Gastrocnemius medialis (tissue), 4 donors: ENCODE measurements around the gene PRPH. TPM values are rescaled to one million over a fixed set of nuclear protein-coding genes. Genes with fewer than 3 reads are reported as not detected.

Source experiments
- ATAC-seq, 2 donors: fragments of 150-250 bp; one replicate each; pipeline ENCODE4 v1.9.1; 2016
- DNase-seq, 2 donors: peaks; one replicate each; pipeline ENCODE4 v3.0.0-alpha.2; 2019
- H3K27ac ChIP-seq, 4 donors: fragments of 200-600 bp; sonication (generic); 1 replicate in 1 of 4; 2 replicates in 3 of 4; pipeline ENCODE4 v1.5.1; 2016 to 2018; ENCODE audit warnings: mild to moderate bottlenecking in 2 of 4, moderate library complexity in 1 of 4
- H3K27me3 ChIP-seq, 3 donors: fragments of 200-600 bp; sonication (generic) in 2 of 3; 1 replicate in 1 of 3; 2 replicates in 2 of 3; pipeline versions ENCODE4 v1.5.1 to v1.6.0; 2016 to 2019; ENCODE audit warnings: mild to moderate bottlenecking in 1 of 3, moderate library complexity in 1 of 3
- H3K36me3 ChIP-seq, 2 donors: fragments of 200-600 bp; sonication (generic) in 1 of 2; one replicate each; pipeline ENCODE4 v1.5.1; 2017 to 2018
- H3K4me1 ChIP-seq, 2 donors: fragments of 200-600 bp; sonication (generic) in 1 of 2; one replicate each; pipeline ENCODE4 v1.5.1; 2016 to 2017; ENCODE audit warnings: mild to moderate bottlenecking in 2 of 2
- H3K4me3 ChIP-seq, 4 donors: fragments of 200-600 bp; sonication (generic) in 3 of 4; 1 replicate in 1 of 4; 2 replicates in 3 of 4; pipeline ENCODE4 v1.5.1; 2016 to 2019; ENCODE audit warnings: mild to moderate bottlenecking in 2 of 4
- H3K9me3 ChIP-seq, 3 donors: fragments of 200-600 bp; sonication (generic) in 2 of 3; 1 replicate in 1 of 3; 2 replicates in 2 of 3; pipeline ENCODE4 v1.5.1; 2016 to 2019
- POLR2A ChIP-seq, 2 donors: fragments of 450-650 bp; IDR thresholded peaks; one replicate each; pipeline ENCODE4 v1.6.1; 2017; ENCODE audit warnings: antibody characterized with exemption in 2 of 2, mild to moderate bottlenecking in 2 of 2, moderate library complexity in 2 of 2
- in situ Hi-C, 4 donors: fragments of 200-750 bp; cut with MboI; loops; one replicate each; pipeline versions ENCODE4 v1.15.0 to v1.8.0; 2017; ENCODE audit warnings: low sequenced_read_pairs in 4 of 4
- intact Hi-C: fragments of 100-400 bp; cut with DNase I; formaldehyde crosslinking; loops from one replicate; pipeline ENCODE4 v1.15.1; 2023; ENCODE audit warnings: low total_unique reads
- total RNA-seq, 4 donors: library from RNA; depleted of rRNA; stranded (reverse); fragments of >200 nt; gene quantifications; one replicate each; pipeline versions ENCODE4 v1.1.0 to v1.2.3, GENCODE V29; 2016
- TF ChIP-seq, protein P1 (sequence below), 5 experiments: fragments of 450-650 bp in 3 of 5; fragments of 200-600 bp in 2 of 5; sonication (generic) in 2 of 5; IDR thresholded peaks in 4 of 5; conservative IDR thresholded peaks in 1 of 5; 1 replicate in 4 of 5; 2 replicates in 1 of 5; pipeline ENCODE4 v1.5.1; 2016 to 2019; ENCODE audit warnings: antibody characterized with exemption in 5 of 5, mild to moderate bottlenecking in 3 of 5, moderate library complexity in 3 of 5

The PRPH gene
- total RNA-seq, 4 donors from 2014 or later = not detected

- no peak for ATAC-seq
- Histone ChIP-seq H3K27me3 (no peaks in the 10 kb centered on the region), H3K27ac (no peak overlapping the region), H3K9me3 (no peaks in the 10 kb centered on the region), H3K4me3 (no peak overlapping the region), H3K4me1 (no peaks in the 10 kb centered on the region), H3K36me3 (peaks cover 0 to 17% of the 10 kb centered on the region in 2 donors)
- intact Hi-C loops (no loop called here), in situ Hi-C loops (no loop called here)
- no peak for DNase-seq
- TF ChIP-seq, protein P1, sequence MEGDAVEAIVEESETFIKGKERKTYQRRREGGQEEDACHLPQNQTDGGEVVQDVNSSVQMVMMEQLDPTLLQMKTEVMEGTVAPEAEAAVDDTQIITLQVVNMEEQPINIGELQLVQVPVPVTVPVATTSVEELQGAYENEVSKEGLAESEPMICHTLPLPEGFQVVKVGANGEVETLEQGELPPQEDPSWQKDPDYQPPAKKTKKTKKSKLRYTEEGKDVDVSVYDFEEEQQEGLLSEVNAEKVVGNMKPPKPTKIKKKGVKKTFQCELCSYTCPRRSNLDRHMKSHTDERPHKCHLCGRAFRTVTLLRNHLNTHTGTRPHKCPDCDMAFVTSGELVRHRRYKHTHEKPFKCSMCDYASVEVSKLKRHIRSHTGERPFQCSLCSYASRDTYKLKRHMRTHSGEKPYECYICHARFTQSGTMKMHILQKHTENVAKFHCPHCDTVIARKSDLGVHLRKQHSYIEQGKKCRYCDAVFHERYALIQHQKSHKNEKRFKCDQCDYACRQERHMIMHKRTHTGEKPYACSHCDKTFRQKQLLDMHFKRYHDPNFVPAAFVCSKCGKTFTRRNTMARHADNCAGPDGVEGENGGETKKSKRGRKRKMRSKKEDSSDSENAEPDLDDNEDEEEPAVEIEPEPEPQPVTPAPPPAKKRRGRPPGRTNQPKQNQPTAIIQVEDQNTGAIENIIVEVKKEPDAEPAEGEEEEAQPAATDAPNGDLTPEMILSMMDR (IDR thresholded peaks at IDR 0.05 in 4 of 5, conservative IDR thresholded peaks at IDR 0.05 in 1 of 5) = no peak
- no peak for TF ChIP-seq POLR2A (IDR thresholded peaks at IDR 0.05)
These were observed 21.9 kb upstream of the PRPH start for GRCh38 chr12:49272790-49273725.

- Histone ChIP-seq H3K9me3 (no peaks in the 10 kb centered on the region), H3K27ac (no peak overlapping the region), H3K4me1 (no peaks in the 10 kb centered on the region), H3K4me3 (no peak overlapping the region), H3K27me3 (no peaks in the 10 kb centered on the region), H3K36me3 (peaks cover 0 to 17% of the 10 kb centered on the region in 2 donors)
- DNase-seq (no peak), ATAC-seq (no peak)
- no peak for TF ChIP-seq POLR2A (IDR thresholded peaks at IDR 0.05)
- TF ChIP-seq, protein P1 (IDR thresholded peaks at IDR 0.05 in 4 of 5, conservative IDR thresholded peaks at IDR 0.05 in 1 of 5) = no peak
- intact Hi-C loops (no loop called here), in situ Hi-C loops (no loop called here)
These were observed 21.1 kb upstream of the PRPH start for GRCh38 chr12:49273726-49274395.

DNA sequence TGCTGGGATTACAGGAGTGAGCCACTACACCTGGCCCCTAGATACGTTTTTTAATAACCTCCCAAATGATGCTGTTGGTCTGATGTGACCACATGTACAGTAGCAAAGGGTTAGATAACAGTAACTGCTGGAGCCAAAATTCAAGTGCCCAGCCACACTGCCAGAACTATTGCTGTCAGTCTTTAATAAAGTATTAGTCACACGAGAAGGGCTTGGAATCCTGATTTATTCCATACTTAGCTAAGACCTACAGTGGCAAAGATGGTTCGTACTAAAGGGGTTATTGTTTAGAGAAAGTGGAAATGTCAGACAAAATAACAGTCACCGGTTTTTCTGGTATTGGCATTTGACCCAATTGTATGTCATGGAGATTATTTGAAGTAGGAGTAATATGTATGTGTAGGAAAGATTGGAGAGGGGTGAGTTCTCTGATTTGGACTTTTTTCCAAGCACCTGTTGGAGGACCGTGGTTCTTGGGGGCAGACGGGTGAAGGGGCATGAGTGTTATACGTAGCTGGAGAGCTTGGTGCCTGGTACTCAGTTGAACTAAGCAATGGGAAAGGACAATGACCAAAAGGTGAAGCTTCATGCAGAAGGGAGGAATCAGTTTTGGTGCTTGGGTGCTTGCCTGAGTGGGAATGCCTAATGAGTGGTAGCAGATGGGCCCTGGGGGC is 20.4 kb upstream of the PRPH start:
- DNase-seq (no peak), ATAC-seq (no peak)
- intact Hi-C loops (no loop called here), in situ Hi-C loops (no loop called here)
- no peaks in the 10 kb centered on the region for H3K9me3 ChIP-seq
- TF ChIP-seq, protein P1 (IDR thresholded peaks at IDR 0.05 in 4 of 5, conservative IDR thresholded peaks at IDR 0.05 in 1 of 5) = no peak
- TF ChIP-seq POLR2A (IDR thresholded peaks at IDR 0.05) = no peak
- H3K27ac ChIP-seq = no peak overlapping the region
- peaks cover 0 to 16% of the 10 kb centered on the region in 2 donors for H3K36me3 ChIP-seq
- H3K4me3 ChIP-seq = no peak overlapping the region
- no peaks in the 10 kb centered on the region for H3K4me1 ChIP-seq
- H3K27me3 ChIP-seq = no peaks in the 10 kb centered on the region

GRCh38 chr12:49276304-49277290 is 18.4 kb upstream of the PRPH start:
- Histone ChIP-seq H3K36me3 (peaks cover 0 to 7% of the 10 kb centered on the region in 2 donors), H3K27ac (no peak overlapping the region), H3K4me1 (no peaks in the 10 kb centered on the region), H3K27me3 (no peaks in the 10 kb centered on the region), H3K9me3 (no peaks in the 10 kb centered on the region), H3K4me3 (no peak overlapping the region)
- DNase-seq (no peak), ATAC-seq (no peak)
- TF ChIP-seq, protein P1 (IDR thresholded peaks at IDR 0.05 in 4 of 5, conservative IDR thresholded peaks at IDR 0.05 in 1 of 5) = no peak
- no peak for TF ChIP-seq POLR2A (IDR thresholded peaks at IDR 0.05)
- intact Hi-C loops = no loop called here
- in situ Hi-C loops = no loop called here
